ENCODE results near the gene PYGM. TPM values are rescaled to one million over a fixed set of nuclear protein-coding genes. Genes with fewer than 3 reads are reported as not detected.

PYGM gene
- total and polyA plus RNA-seq, 2 experiments from 2014 or later: 1.5 to 3.9 TPM

DNA sequence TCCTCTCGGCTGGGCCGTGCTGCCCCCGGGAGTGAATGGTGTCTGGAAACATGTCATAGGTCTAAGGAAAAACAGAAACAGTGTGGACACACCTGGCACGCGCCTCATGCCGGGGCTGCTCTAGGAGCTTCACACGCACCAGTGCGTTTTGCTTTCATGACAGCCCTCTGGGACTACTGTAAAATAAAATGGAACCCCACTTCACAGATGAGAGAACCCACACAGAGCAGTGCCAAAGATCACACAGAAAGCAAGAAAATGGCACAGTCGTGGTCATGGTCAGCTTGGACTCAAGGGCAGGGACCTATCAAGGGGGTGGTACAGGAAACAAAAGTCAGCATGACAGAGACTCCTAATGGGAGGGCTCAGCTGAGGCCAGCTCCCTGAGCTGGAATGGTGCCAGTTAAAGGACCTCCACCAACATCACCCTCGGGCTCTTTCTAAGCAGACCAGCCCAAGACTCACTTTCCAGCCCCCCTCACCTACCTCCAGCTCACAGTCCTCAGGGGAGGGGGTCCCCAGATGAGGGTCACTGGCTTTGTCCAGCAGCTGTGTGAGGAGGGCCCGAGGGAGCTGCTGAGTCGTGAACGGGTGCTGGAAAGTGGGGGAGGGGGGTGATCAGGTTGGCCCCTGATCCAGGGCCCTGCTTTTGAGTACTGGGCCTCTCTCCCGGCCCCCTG lies 40.0 kb upstream of the PYGM start:
- H3K4me2 ChIP-seq: no peak overlapping the region

More for the DNA sequence above, 40.0 kb upstream of the PYGM start:
- peaks cover 4% of the 10 kb centered on the region; the same call in 1 of the 2 replicates for H3K4me1 ChIP-seq (ENCODE audit: insufficient read depth)
- H3K9me3 Mint-ChIP-seq: no peaks in the 10 kb centered on the region
- peaks cover 11% of the 10 kb centered on the region for H3K4me1 Mint-ChIP-seq
- TF ChIP-seq ZNF114 (CRISPR knock-in tag; IDR thresholded peaks at IDR 0.05): no peak
- no peak for TF ChIP-seq CREB1 (CRISPR knock-in tag; IDR thresholded peaks at IDR 0.05; ENCODE audit: low read depth)
- TF ChIP-seq STAT1 (IDR thresholded peaks at IDR 0.05; ENCODE audit: unreplicated experiment): no peak
- no peak for TF ChIP-seq POLR2AphosphoS5 (IDR thresholded peaks at IDR 0.05; ENCODE audit: low read depth)
- TF ChIP-seq, protein P1, sequence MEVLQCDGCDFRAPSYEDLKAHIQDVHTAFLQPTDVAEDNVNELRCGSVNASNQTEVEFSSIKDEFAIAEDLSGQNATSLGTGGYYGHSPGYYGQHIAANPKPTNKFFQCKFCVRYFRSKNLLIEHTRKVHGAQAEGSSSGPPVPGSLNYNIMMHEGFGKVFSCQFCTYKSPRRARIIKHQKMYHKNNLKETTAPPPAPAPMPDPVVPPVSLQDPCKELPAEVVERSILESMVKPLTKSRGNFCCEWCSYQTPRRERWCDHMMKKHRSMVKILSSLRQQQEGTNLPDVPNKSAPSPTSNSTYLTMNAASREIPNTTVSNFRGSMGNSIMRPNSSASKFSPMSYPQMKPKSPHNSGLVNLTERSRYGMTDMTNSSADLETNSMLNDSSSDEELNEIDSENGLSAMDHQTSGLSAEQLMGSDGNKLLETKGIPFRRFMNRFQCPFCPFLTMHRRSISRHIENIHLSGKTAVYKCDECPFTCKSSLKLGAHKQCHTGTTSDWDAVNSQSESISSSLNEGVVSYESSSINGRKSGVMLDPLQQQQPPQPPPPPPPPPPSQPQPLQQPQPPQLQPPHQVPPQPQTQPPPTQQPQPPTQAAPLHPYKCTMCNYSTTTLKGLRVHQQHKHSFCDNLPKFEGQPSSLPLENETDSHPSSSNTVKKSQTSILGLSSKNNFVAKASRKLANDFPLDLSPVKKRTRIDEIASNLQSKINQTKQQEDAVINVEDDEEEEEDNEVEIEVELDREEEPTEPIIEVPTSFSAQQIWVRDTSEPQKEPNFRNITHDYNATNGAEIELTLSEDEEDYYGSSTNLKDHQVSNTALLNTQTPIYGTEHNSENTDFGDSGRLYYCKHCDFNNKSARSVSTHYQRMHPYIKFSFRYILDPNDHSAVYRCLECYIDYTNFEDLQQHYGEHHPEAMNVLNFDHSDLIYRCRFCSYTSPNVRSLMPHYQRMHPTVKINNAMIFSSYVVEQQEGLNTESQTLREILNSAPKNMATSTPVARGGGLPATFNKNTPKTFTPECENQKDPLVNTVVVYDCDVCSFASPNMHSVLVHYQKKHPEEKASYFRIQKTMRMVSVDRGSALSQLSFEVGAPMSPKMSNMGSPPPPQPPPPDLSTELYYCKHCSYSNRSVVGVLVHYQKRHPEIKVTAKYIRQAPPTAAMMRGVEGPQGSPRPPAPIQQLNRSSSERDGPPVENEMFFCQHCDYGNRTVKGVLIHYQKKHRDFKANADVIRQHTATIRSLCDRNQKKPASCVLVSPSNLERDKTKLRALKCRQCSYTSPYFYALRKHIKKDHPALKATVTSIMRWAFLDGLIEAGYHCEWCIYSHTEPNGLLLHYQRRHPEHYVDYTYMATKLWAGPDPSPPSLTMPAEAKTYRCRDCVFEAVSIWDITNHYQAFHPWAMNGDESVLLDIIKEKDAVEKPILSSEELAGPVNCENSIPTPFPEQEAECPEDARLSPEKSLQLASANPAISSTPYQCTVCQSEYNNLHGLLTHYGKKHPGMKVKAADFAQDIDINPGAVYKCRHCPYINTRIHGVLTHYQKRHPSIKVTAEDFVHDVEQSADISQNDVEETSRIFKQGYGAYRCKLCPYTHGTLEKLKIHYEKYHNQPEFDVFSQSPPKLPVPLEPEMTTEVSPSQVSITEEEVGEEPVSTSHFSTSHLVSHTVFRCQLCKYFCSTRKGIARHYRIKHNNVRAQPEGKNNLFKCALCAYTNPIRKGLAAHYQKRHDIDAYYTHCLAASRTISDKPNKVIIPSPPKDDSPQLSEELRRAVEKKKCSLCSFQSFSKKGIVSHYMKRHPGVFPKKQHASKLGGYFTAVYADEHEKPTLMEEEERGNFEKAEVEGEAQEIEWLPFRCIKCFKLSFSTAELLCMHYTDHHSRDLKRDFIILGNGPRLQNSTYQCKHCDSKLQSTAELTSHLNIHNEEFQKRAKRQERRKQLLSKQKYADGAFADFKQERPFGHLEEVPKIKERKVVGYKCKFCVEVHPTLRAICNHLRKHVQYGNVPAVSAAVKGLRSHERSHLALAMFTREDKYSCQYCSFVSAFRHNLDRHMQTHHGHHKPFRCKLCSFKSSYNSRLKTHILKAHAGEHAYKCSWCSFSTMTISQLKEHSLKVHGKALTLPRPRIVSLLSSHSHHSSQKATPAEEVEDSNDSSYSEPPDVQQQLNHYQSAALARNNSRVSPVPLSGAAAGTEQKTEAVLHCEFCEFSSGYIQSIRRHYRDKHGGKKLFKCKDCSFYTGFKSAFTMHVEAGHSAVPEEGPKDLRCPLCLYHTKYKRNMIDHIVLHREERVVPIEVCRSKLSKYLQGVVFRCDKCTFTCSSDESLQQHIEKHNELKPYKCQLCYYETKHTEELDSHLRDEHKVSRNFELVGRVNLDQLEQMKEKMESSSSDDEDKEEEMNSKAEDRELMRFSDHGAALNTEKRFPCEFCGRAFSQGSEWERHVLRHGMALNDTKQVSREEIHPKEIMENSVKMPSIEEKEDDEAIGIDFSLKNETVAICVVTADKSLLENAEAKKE (CRISPR knock-in tag; IDR thresholded peaks at IDR 0.05): no peak
- TF ChIP-seq, protein P2, sequence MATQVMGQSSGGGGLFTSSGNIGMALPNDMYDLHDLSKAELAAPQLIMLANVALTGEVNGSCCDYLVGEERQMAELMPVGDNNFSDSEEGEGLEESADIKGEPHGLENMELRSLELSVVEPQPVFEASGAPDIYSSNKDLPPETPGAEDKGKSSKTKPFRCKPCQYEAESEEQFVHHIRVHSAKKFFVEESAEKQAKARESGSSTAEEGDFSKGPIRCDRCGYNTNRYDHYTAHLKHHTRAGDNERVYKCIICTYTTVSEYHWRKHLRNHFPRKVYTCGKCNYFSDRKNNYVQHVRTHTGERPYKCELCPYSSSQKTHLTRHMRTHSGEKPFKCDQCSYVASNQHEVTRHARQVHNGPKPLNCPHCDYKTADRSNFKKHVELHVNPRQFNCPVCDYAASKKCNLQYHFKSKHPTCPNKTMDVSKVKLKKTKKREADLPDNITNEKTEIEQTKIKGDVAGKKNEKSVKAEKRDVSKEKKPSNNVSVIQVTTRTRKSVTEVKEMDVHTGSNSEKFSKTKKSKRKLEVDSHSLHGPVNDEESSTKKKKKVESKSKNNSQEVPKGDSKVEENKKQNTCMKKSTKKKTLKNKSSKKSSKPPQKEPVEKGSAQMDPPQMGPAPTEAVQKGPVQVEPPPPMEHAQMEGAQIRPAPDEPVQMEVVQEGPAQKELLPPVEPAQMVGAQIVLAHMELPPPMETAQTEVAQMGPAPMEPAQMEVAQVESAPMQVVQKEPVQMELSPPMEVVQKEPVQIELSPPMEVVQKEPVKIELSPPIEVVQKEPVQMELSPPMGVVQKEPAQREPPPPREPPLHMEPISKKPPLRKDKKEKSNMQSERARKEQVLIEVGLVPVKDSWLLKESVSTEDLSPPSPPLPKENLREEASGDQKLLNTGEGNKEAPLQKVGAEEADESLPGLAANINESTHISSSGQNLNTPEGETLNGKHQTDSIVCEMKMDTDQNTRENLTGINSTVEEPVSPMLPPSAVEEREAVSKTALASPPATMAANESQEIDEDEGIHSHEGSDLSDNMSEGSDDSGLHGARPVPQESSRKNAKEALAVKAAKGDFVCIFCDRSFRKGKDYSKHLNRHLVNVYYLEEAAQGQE (IDR thresholded peaks at IDR 0.05; ENCODE audit: unreplicated experiment): no peak
- TF ChIP-seq EZH2phosphoT487 (IDR thresholded peaks at IDR 0.05; ENCODE audit: unreplicated experiment): no peak
- TF ChIP-seq ZNF331 (CRISPR knock-in tag; IDR thresholded peaks at IDR 0.05; ENCODE audit: low read depth): no peak
- no peak for TF ChIP-seq NANOG (IDR thresholded peaks at IDR 0.05; ENCODE audit: borderline replicate concordance)
- TF ChIP-seq JUNB (IDR thresholded peaks at IDR 0.05; ENCODE audit: unreplicated experiment): no peak
- TF ChIP-seq, protein P3, sequence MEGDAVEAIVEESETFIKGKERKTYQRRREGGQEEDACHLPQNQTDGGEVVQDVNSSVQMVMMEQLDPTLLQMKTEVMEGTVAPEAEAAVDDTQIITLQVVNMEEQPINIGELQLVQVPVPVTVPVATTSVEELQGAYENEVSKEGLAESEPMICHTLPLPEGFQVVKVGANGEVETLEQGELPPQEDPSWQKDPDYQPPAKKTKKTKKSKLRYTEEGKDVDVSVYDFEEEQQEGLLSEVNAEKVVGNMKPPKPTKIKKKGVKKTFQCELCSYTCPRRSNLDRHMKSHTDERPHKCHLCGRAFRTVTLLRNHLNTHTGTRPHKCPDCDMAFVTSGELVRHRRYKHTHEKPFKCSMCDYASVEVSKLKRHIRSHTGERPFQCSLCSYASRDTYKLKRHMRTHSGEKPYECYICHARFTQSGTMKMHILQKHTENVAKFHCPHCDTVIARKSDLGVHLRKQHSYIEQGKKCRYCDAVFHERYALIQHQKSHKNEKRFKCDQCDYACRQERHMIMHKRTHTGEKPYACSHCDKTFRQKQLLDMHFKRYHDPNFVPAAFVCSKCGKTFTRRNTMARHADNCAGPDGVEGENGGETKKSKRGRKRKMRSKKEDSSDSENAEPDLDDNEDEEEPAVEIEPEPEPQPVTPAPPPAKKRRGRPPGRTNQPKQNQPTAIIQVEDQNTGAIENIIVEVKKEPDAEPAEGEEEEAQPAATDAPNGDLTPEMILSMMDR (conservative IDR thresholded peaks at IDR 0.05; ENCODE audit: low read depth in 2 of 2): no peak
- TF ChIP-seq EZH2 (IDR thresholded peaks at IDR 0.05; ENCODE audit: low read depth, unreplicated experiment): no peak
- TF ChIP-seq, protein P4, sequence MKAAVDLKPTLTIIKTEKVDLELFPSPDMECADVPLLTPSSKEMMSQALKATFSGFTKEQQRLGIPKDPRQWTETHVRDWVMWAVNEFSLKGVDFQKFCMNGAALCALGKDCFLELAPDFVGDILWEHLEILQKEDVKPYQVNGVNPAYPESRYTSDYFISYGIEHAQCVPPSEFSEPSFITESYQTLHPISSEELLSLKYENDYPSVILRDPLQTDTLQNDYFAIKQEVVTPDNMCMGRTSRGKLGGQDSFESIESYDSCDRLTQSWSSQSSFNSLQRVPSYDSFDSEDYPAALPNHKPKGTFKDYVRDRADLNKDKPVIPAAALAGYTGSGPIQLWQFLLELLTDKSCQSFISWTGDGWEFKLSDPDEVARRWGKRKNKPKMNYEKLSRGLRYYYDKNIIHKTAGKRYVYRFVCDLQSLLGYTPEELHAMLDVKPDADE (IDR thresholded peaks at IDR 0.05): no peak
- H3K27ac Mint-ChIP-seq: no peak overlapping the region
- no peak overlapping the region for H3K4me3 ChIP-seq
- no peaks in the 10 kb centered on the region for H3K36me3 ChIP-seq (ENCODE audit: insufficient read depth)
- H3K27me3 Mint-ChIP-seq (ENCODE audit: insufficient read depth, low read depth, poor library complexity): peaks cover 4% of the 10 kb centered on the region
- DNase-seq (ENCODE audit: low spot score) (no peak), ATAC-seq (no peak)
- H3K9me2 ChIP-seq (ENCODE audit: insufficient read depth): no peaks in the 10 kb centered on the region
- H2AFZ ChIP-seq: no peak overlapping the region
- no peaks in the 10 kb centered on the region for H3K79me2 ChIP-seq (replicated peaks; ENCODE audit: insufficient read depth)
- peak overlapping the region; percentile 15; the same call in 1 of the 3 replicates for H3K4me3 Mint-ChIP-seq
- H3F3A ChIP-seq (replicated peaks; ENCODE audit: low read depth): peaks cover 8% of the 10 kb centered on the region; the same call in 1 of the 2 replicates
- H3K36me3 Mint-ChIP-seq (ENCODE audit: low read depth): no peaks in the 10 kb centered on the region; the same call in 1 of the 3 replicates
- H3K27me3 ChIP-seq (ENCODE audit: insufficient read depth): no peaks in the 10 kb centered on the region
- H3K27ac ChIP-seq (ENCODE audit: low read depth): no peak overlapping the region
- no peaks in the 10 kb centered on the region for H4K20me1 ChIP-seq (replicated peaks; ENCODE audit: insufficient read depth)

All from GM23338 (cell line).